Parathyroid adenoma (tissue), 2 donors: ENCODE data around the gene RFX6.

Source experiments
- H2AFZ ChIP-seq: fragments of 300-600 bp; sonication (generic); one replicate; pipeline ENCODE4 v1.7.0; 2017; ENCODE audit warnings: antibody characterized with exemption, mild to moderate bottlenecking
- H3K27ac ChIP-seq: fragments of 300-600 bp; sonication (generic); one replicate; pipeline ENCODE4 v1.7.0; 2017
- H3K27me3 ChIP-seq: fragments of 300-600 bp; sonication (generic); one replicate; pipeline ENCODE4 v1.7.0; 2017; ENCODE audit warnings: low read length; ENCODE audit not compliant: control insufficient read depth, insufficient read depth
- H3K36me3 ChIP-seq: fragments of 300-600 bp; sonication (generic); one replicate; pipeline ENCODE4 v1.7.0; 2017; ENCODE audit warnings: low read length; ENCODE audit not compliant: control insufficient read depth, insufficient read depth
- H3K4me1 ChIP-seq: fragments of 300-600 bp; sonication (generic); one replicate; pipeline ENCODE4 v1.7.0; 2017; ENCODE audit warnings: control low read depth
- H3K4me2 ChIP-seq: fragments of 300-600 bp; sonication (generic); one replicate; pipeline ENCODE4 v1.7.0; 2017; ENCODE audit warnings: low read length
- H3K4me3 ChIP-seq: fragments of 300-600 bp; sonication (generic); one replicate; pipeline ENCODE4 v1.7.0; 2017; ENCODE audit warnings: low read depth, low read length
- H3K79me2 ChIP-seq: fragments of 300-600 bp; sonication (generic); one replicate; pipeline ENCODE4 v1.7.0; 2017; ENCODE audit warnings: control low read depth
- H3K9ac ChIP-seq: fragments of 300-600 bp; sonication (generic); one replicate; pipeline ENCODE4 v1.7.0; 2017; ENCODE audit warnings: mild to moderate bottlenecking
- H3K9me3 ChIP-seq: fragments of 300-600 bp; sonication (generic); one replicate; pipeline ENCODE4 v1.7.0; 2017; ENCODE audit warnings: low read length; ENCODE audit not compliant: control insufficient read depth
- TF ChIP-seq, protein P1 (sequence below): fragments of 300-600 bp; sonication (generic); IDR thresholded peaks from one replicate; pipeline ENCODE4 v1.7.0; 2017; ENCODE audit warnings: antibody characterized with exemption, mild to moderate bottlenecking
- donor health status: primary hyperparathyroidism.

RFX6 gene

DNA sequence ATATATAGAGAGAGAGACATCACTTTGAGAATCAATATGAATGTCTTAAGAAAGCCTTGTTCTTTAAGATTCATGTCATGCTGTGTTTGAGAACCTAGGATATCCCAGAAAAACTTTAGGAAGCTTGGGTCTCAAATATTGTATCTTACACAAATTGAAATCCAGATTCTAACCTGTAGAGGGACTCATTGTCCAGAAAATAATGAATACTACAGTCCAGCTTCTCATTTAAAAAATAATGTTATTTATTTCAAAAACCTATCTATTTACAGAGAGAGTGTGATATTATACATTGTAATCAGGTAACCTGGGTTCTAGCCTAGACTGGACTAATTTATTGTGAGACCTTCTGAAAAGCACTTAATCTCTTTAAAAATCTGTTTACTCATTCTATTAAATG lies 4.2 kb downstream of the RFX6 start:
- Histone ChIP-seq H3K4me3 (no peak overlapping the region), H3K9me3 (no peaks in the 10 kb centered on the region), H2AFZ (no peak overlapping the region), H3K27me3 (no peaks in the 10 kb centered on the region), H3K36me3 (no peaks in the 10 kb centered on the region), H3K79me2 (no peaks in the 10 kb centered on the region), H3K27ac (no peak overlapping the region), H3K4me1 (no peaks in the 10 kb centered on the region), H3K9ac (no peak overlapping the region), H3K4me2 (no peak overlapping the region)
- TF ChIP-seq, protein P1, sequence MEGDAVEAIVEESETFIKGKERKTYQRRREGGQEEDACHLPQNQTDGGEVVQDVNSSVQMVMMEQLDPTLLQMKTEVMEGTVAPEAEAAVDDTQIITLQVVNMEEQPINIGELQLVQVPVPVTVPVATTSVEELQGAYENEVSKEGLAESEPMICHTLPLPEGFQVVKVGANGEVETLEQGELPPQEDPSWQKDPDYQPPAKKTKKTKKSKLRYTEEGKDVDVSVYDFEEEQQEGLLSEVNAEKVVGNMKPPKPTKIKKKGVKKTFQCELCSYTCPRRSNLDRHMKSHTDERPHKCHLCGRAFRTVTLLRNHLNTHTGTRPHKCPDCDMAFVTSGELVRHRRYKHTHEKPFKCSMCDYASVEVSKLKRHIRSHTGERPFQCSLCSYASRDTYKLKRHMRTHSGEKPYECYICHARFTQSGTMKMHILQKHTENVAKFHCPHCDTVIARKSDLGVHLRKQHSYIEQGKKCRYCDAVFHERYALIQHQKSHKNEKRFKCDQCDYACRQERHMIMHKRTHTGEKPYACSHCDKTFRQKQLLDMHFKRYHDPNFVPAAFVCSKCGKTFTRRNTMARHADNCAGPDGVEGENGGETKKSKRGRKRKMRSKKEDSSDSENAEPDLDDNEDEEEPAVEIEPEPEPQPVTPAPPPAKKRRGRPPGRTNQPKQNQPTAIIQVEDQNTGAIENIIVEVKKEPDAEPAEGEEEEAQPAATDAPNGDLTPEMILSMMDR: no peak

DNA sequence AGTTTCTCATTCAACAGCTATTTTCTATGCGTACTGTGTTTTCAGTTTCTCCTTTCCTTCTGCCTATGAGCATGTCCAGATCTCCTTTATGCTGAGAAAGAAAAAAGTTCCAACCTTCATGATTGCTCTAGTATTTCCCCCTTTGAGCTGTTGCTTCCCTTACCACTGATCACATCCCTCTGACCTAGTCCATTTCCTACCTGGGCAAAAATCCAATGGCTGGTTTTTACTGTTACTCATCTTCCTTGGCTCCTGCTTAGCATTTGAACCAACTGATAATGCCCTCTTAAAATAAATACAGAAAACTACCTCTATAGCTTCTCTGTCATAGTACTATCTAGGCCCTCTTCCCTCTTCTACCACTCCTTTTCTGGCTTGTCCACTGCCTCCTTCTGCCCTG lies 6.0 kb downstream of the RFX6 start:
- Histone ChIP-seq H3K36me3 (no peaks in the 10 kb centered on the region), H3K79me2 (no peaks in the 10 kb centered on the region), H3K9me3 (no peaks in the 10 kb centered on the region), H3K27me3 (no peaks in the 10 kb centered on the region), H3K9ac (no peak overlapping the region), H3K4me2 (no peak overlapping the region), H2AFZ (no peak overlapping the region), H3K27ac (no peak overlapping the region), H3K4me1 (no peaks in the 10 kb centered on the region), H3K4me3 (no peak overlapping the region)
- TF ChIP-seq, protein P1: no peak

DNA sequence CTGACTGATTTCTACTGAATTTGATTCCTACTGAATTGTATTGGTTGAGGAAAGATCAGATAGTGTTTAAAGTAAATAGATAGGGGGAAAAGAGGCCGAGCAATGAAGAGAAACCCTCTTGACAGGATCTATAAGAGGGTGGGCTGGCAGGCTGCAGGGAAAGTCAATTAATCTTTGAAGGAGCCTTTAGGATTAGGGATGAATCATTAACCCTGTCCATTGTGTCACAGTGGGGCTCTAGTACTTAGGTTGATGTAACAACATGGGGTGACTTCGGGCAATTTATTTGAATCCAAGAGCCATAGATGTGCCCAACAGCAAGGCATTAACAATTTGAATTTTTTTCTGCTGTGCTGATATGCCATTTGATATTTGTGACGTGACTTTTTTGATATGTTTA lies 7.5 kb downstream of the RFX6 start:
- H2AFZ ChIP-seq: no peak overlapping the region
- no peaks in the 10 kb centered on the region for H3K36me3 ChIP-seq
- H3K9ac ChIP-seq: no peak overlapping the region
- no peaks in the 10 kb centered on the region for H3K27me3 ChIP-seq
- H3K4me3 ChIP-seq: no peak overlapping the region
- no peak overlapping the region for H3K27ac ChIP-seq
- H3K4me1 ChIP-seq: no peaks in the 10 kb centered on the region
- TF ChIP-seq, protein P1: no peak
- H3K79me2 ChIP-seq: no peaks in the 10 kb centered on the region
- H3K9me3 ChIP-seq: no peaks in the 10 kb centered on the region
- H3K4me2 ChIP-seq: no peak overlapping the region

DNA sequence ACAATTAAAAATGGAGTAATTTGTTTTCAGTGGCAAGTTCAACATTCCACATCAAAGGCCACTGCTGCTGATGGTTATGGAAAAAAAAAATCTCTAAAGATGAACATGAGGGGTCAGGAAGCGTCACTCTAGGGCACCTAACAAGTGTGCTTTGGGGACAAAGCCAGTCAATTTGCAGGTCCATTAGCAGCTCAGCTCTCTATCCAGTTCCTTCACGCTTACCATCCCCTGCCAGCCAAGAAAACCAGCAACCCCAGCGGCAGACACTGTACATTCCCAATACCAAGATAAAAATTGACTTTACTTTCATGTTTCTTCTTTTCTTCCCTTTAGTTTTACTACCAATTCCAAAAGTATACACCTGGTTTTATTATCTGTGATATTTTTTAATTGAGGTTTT lies 10.1 kb downstream of the RFX6 start:
- no peaks in the 10 kb centered on the region for H3K27me3 ChIP-seq
- TF ChIP-seq, protein P1: no peak
- no peak overlapping the region for H3K27ac ChIP-seq
- H3K9me3 ChIP-seq: no peaks in the 10 kb centered on the region
- no peaks in the 10 kb centered on the region for H3K79me2 ChIP-seq
- H3K4me2 ChIP-seq: no peak overlapping the region
- no peak overlapping the region for H3K4me3 ChIP-seq
- H3K9ac ChIP-seq: no peak overlapping the region
- H3K4me1 ChIP-seq: no peaks in the 10 kb centered on the region
- H2AFZ ChIP-seq: no peak overlapping the region
- H3K36me3 ChIP-seq: no peaks in the 10 kb centered on the region

DNA sequence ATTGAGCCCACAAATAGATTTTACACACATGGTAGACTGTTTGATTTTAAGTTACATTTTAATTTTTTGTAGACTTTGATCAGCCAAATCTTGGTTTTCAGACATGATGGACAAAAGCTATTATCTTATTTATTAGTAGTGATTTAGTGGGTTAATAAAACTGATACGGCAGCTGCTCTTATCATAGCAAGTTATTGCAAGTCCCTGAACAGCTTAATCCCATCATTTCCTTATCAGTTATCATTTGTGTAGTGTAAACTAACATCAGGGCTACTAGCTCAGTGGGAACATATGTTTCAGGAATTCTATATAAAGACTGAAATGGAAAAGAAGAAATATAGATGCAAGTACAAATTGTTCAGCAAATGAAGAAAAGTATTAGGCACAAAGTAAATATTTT lies 10.9 kb downstream of the RFX6 start:
- H3K36me3 ChIP-seq: no peaks in the 10 kb centered on the region
- H3K4me1 ChIP-seq: no peaks in the 10 kb centered on the region
- TF ChIP-seq, protein P1: no peak
- no peaks in the 10 kb centered on the region for H3K9me3 ChIP-seq
- H3K27me3 ChIP-seq: no peaks in the 10 kb centered on the region
- no peaks in the 10 kb centered on the region for H3K79me2 ChIP-seq
- no peak overlapping the region for H3K9ac ChIP-seq
- no peak overlapping the region for H3K4me2 ChIP-seq
- H3K4me3 ChIP-seq: no peak overlapping the region
- H2AFZ ChIP-seq: no peak overlapping the region
- H3K27ac ChIP-seq: no peak overlapping the region
